ENCODE measurements around the gene CLNK.

- TF ChIP-seq GATA2 (IDR thresholded peaks at IDR 0.05; ENCODE audit: low read depth, low read length), result no peak
- no peak for TF ChIP-seq GATA3 (IDR thresholded peaks at IDR 0.05; ENCODE audit: low read depth, low read length)
These were observed 6.6 kb downstream of the CLNK start for GRCh38 chr4:10677796-10678497.

Data from SH-SY5Y (cell line).